GM19240 (cell line): ENCODE data around the gene HFM1.
A peak's percentile ranks its signal among the peaks of the same experiment; 100 is the strongest.
"Not testable (repeated sequence)": the region's sequence is repeated elsewhere in the genome, so short reads cannot be mapped to it uniquely, and the experiment has no call there.

Experiments used
- DNase-seq: peaks from one replicate; pipeline ENCODE4 v3.0.0; 2011; ENCODE audit warnings: low spot score; ENCODE audit not compliant: insufficient read length

The HFM1 gene

GRCh38 chr1:91349524-91349923 lies 55.1 kb downstream of the HFM1 start:
- no peak for DNase-seq

DNA sequence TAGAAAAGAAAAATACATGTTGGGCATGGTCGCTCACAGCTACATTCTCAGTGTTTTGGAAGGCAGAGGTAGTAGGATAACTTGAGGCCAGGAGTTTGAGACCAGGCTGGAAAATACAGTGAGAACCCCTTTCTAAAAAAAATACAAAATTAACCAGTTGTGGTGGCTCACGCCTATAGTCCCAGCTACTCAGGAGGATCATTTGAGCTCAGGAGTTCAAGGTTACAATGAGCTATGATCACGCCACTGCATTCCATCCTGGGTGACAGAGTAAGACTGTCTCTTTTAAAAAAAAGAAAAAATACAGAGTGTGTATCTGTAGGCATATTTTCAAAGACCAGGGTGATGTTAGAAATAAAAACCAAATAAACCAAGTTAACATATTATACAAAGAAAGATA lies 57.8 kb downstream of the HFM1 start:
- DNase-seq: no peak

- DNase-seq: no peak
These were observed 59.1 kb downstream of the HFM1 start for GRCh38 chr1:91345395-91346005.

GRCh38 chr1:91338501-91338900 lies 66.1 kb downstream of the HFM1 start:
- no peak for DNase-seq

GRCh38 chr1:91335603-91336002 lies 69.0 kb downstream of the HFM1 start:
- DNase-seq: no peak

GRCh38 chr1:91334856-91335255 lies 69.8 kb downstream of the HFM1 start:
- no peak for DNase-seq

- DNase-seq: no peak
These were observed 79.2 kb downstream of the HFM1 start for GRCh38 chr1:91325456-91325855.

DNA sequence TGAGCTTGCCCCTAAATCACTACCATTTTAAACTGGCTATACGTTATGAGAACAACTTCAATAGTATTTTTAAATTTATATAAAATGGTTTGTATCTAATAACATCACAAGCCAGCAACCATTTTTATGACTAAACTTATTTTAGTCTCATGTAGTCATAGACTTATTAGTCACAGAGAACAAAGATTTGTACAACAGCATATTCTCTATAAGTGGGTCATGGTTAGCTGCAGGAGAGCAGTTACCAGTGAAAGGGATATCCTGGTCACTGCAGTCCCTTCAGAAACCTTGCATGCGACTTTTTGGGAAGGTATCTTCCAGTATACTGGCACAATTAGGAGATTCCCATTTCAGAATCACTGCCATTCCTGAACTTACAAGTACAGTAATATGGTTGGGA lies 90.0 kb downstream of the HFM1 start:
- no peak for DNase-seq

DNA sequence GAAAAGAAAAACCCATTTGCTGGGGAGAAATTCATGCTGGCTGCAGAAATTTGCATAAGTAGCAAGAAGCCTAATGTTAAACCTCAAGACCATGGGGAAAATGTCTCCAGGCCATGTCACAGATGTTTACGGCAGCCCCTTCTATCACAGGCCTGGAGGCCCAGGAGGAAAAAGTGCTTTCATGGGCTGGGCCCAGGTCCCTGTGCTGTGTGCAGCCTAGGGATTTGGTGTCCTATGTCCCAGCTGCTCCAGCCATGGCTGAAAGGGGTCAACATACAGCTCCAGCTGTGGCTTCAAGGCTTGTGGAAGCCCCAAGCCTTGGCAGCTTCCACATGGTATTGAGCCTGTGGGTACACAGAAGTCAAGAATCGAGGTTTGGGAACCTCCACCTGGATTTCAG lies 93.0 kb downstream of the HFM1 start:
- DNase-seq: no peak

DNA sequence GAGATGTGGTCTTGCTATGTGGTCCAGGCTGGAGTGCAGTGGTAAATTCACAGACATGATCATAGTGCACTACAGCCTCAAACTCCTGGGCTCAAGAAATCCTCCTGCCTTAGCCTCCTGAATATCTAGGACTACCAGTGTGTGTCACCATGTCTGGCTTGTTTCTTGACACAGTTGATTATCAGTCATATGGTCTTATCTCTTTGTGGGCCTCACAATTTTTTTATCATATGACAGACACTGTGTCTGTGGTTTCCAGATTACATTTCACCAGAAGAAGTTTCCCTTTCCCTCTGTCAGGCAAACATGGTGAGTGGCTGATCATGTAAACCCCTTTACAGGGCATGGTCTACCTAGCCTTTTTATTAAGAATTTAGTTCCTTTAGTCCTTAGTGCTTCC lies 96.1 kb downstream of the HFM1 start:
- DNase-seq: no peak

- DNase-seq: no peak
These were observed 96.7 kb downstream of the HFM1 start for GRCh38 chr1:91307784-91308409.

DNA sequence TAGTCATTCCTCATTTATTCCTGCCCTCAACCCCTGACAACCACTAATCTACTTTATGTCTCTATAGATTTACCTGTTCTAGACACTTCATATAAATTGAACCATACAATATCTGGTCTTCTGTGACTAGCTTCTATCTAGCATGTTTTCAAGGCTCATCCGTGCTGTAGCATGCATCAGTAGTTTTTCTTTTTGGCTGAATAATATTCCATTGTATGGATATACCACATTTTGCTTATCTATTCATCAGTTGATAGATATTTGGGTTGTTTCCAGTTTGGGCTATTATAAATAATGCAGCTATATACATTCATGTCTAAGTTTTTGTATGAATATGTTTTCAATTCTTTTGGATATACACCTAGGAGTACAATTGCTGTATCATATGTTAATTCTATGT lies 101.5 kb downstream of the HFM1 start:
- no peak for DNase-seq

GRCh38 chr1:91288843-91289553 lies 115.6 kb downstream of the HFM1 start:
- not testable (repeated sequence) for DNase-seq

- DNase-seq: not testable (repeated sequence)
These were observed 117.7 kb downstream of the HFM1 start for GRCh38 chr1:91286962-91287317.

DNA sequence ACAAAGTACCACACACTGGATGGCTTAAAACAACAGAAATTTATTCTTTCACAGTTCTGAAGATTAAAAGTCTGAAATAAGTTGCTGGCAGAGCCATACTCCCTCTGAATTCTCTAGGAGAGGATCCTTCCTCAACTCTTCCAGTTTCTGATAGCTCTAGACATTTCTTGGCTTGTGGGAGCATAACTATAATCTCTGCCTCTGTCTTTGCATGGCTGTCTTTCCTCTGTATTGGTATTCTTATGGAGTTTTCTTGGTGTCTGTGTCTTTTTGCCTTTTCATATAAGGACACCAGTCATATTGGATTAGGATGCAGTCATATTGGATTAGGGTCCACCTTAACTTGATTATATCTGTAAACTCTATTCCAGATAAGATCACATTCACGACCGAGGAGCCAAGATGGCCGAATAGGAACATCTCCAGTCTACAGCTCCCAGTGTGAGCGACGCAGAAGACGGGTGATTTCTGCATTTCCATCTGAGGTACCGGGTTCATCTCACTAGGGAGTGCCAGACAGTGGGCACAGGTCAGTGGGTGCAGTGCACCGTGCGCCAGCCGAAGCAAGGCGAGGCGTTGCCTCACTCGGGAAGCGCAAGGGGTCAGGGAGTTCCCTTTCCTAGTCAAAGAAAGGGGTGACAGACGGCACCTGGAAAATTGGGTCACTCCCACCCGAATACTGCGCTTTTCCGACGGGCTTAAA lies 118.2 kb downstream of the HFM1 start:
- DNase-seq: not testable (repeated sequence)

DNA sequence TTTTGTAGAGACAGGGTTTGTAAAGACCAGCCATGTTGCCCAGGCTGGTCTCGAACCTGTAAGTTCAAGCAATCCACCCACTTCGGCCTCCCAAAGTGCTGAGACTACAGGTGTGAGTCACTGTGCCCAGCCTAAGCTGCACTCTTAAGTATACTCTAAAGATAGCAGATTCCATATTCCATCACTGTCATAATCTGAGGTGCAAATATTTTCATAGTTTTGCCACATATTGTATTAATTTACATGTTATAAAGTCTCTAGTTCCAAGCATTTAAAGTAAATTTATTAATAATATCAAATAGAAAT lies 121.3 kb downstream of the HFM1 start:
- no peak for DNase-seq

GRCh38 chr1:91282695-91283420 lies 121.8 kb downstream of the HFM1 start:
- peak; percentile 8 for DNase-seq

- no peak for DNase-seq
These were observed 122.9 kb downstream of the HFM1 start for GRCh38 chr1:91281782-91282181.

GRCh38 chr1:91278754-91279153 lies 125.9 kb downstream of the HFM1 start:
- no peak for DNase-seq

GRCh38 chr1:91273875-91274274 lies 130.8 kb downstream of the HFM1 start:
- DNase-seq: no peak

GRCh38 chr1:91261655-91262054 lies 143.0 kb downstream of the HFM1 start:
- no peak for DNase-seq

DNA sequence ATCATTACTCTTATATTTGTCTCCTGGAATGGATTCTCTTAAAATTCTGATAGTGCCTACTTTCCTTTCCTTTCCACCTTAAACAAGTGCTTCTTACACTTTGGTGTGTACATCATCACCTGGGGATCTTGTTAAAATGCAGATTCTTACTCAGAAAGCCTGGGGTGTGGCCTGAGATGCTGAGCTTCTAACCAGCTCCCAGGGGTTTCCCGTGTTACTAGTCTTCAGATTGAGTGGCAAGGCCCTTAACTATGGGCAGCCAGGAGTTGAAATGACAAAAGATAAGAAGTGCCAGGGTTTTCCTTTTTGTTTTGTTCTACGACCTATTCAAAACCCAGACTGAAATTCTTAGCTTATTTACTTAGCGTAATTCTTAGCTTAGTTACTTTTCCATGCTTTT lies 159.2 kb downstream of the HFM1 start:
- no peak for DNase-seq
